Thymus (tissue), 11 donors: Measurements from ENCODE around the gene CPED1. TPM values are rescaled to one million over a fixed set of nuclear protein-coding genes. Genes with fewer than 3 reads are reported as not detected.
"Not testable (repeated sequence)": the region's sequence is repeated elsewhere in the genome, so short reads cannot be mapped to it uniquely, and the experiment has no call there.

Experiments
- DNase-seq, 9 donors: peaks; one replicate each; pipeline ENCODE4 v3.0.0-alpha.2; 2013; ENCODE audit warnings: low spot score in 9 of 9, low read depth in 6 of 9, missing footprints in 1 of 9
- H3K27ac ChIP-seq, 2 donors: one replicate each; pipeline ENCODE4 v1.5.1; 2013; ENCODE audit warnings: control low read depth in 1 of 2, low read depth in 1 of 2, low read length in 1 of 2, mild to moderate bottlenecking in 1 of 2, moderate library complexity in 1 of 2
- H3K27me3 ChIP-seq, 2 donors: one replicate each; pipeline ENCODE4 v1.5.1; 2013; ENCODE audit warnings: low read length in 1 of 2; ENCODE audit not compliant: control insufficient read depth in 2 of 2, insufficient read depth in 1 of 2
- H3K36me3 ChIP-seq, 2 donors: one replicate each; pipeline ENCODE4 v1.5.1; 2013; ENCODE audit warnings: low read length in 1 of 2, mild to moderate bottlenecking in 1 of 2, moderate library complexity in 1 of 2; ENCODE audit not compliant: control insufficient read depth in 2 of 2, insufficient read depth in 2 of 2
- H3K4me1 ChIP-seq, 2 donors: one replicate each; pipeline ENCODE4 v1.5.1; 2013; ENCODE audit warnings: low read length in 2 of 2; ENCODE audit not compliant: control insufficient read depth in 2 of 2, insufficient read depth in 2 of 2
- H3K4me3 ChIP-seq, 2 donors: one replicate each; pipeline ENCODE4 v1.5.1; 2013; ENCODE audit warnings: low read length in 2 of 2, control low read depth in 1 of 2, mild to moderate bottlenecking in 1 of 2
- H3K9me3 ChIP-seq, 2 donors: one replicate each; pipeline ENCODE4 v1.5.1; 2013; ENCODE audit warnings: low read length in 1 of 2, mild to moderate bottlenecking in 1 of 2; ENCODE audit not compliant: control insufficient read depth in 2 of 2, insufficient read depth in 1 of 2
- WGBS: extraction: QIAGEN DNeasy Blood & Tissue Kit; methylation state at CpG from one replicate; pipeline ENCODE4 v1.1.7; 2013; 5-methylcytosine and 5-hydroxymethylcytosine counted together
- polyA plus RNA-seq: library from polyadenylated mRNA; stranded (reverse); fragments of 200-250 nt; gene quantifications from one replicate; pipeline ENCODE4 v1.2.3, GENCODE V29; 2013
- total RNA-seq: library from RNA; stranded (reverse); fragments of 120-200 nt; gene quantifications from one replicate; pipeline ENCODE4 v1.2.4, GENCODE V29; 2013
- donor health status: healthy.

CPED1 gene
- total and polyA plus RNA-seq, 2 donors, result 1.9 to 2.2 TPM

GRCh38 chr7:121116396-121116795 lies 127.9 kb downstream of the CPED1 start:
- H3K9me3 ChIP-seq, result no peaks in the 10 kb centered on the region

DNA sequence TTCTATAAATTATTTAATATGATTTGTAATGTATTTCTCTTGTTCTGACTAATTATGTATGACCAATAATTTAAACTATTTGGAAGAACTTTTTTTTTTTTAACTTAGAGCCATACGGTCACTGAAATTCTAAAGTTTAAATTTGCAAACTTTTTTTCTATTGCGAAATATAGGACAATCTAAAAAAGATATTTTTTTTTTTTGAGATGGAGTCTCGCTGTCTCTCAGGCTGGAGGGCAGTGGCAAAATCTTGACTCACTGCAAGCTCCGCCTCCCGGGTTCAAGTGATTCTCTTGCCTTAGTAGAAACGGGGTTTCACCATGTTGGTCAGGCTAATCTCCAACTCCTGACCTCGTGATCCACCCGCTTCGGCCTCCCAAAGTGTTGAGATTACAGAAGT lies 130.5 kb downstream of the CPED1 start:
- Histone ChIP-seq H3K36me3 (no peaks in the 10 kb centered on the region), H3K27me3 (no peaks in the 10 kb centered on the region)
- WGBS, result 97% methylated on average over 9 of the region's 9 CpGs

More at GRCh38 chr7:121116396-121116795, 127.9 kb downstream of the CPED1 start:
- no peak for DNase-seq
- Histone ChIP-seq H3K36me3 (no peaks in the 10 kb centered on the region), H3K4me1 (no peaks in the 10 kb centered on the region), H3K4me3 (no peak overlapping the region), H3K27me3 (no peaks in the 10 kb centered on the region), H3K27ac (no peak overlapping the region)
- 97% methylated on average over 1 of the region's 1 CpG for WGBS

GRCh38 chr7:121123032-121123431 lies 134.5 kb downstream of the CPED1 start:
- 95% methylated on average over 2 of the region's 2 CpGs for WGBS
- no peaks in the 10 kb centered on the region for H3K4me1 ChIP-seq
- H3K9me3 ChIP-seq, result no peaks in the 10 kb centered on the region
- H3K27ac ChIP-seq, result no peak overlapping the region
- no peak for DNase-seq
- no peak overlapping the region for H3K4me3 ChIP-seq
- no peaks in the 10 kb centered on the region for H3K27me3 ChIP-seq
- H3K36me3 ChIP-seq, result no peaks in the 10 kb centered on the region

More for the DNA sequence above, 130.5 kb downstream of the CPED1 start:
- no peaks in the 10 kb centered on the region for H3K4me1 ChIP-seq
- no peak overlapping the region for H3K4me3 ChIP-seq
- H3K9me3 ChIP-seq, result no peaks in the 10 kb centered on the region
- no peak for DNase-seq
- H3K27ac ChIP-seq, result no peak overlapping the region

- H3K36me3 ChIP-seq, H3K9me3 ChIP-seq, DNase-seq, H3K4me3 ChIP-seq, H3K4me1 ChIP-seq, H3K27me3 ChIP-seq, H3K27ac ChIP-seq: not testable (repeated sequence)
- WGBS, result 93% methylated on average over 1 of the region's 1 CpG
Observed at GRCh38 chr7:121125454-121125853, 136.9 kb downstream of the CPED1 start.

- H3K36me3 ChIP-seq, result no peaks in the 10 kb centered on the region
- 96% methylated on average over 1 of the region's 1 CpG for WGBS
- no peak overlapping the region for H3K4me3 ChIP-seq
- no peak for DNase-seq
- H3K27ac ChIP-seq, result no peak overlapping the region
- no peaks in the 10 kb centered on the region for H3K27me3 ChIP-seq
- no peaks in the 10 kb centered on the region for H3K4me1 ChIP-seq
- H3K9me3 ChIP-seq, result no peaks in the 10 kb centered on the region
Observed at GRCh38 chr7:121126201-121126600, 137.7 kb downstream of the CPED1 start.

- 88% methylated on average over 3 of the region's 3 CpGs for WGBS
- Histone ChIP-seq H3K27me3 (no peaks in the 10 kb centered on the region), H3K36me3 (no peaks in the 10 kb centered on the region), H3K4me1 (no peaks in the 10 kb centered on the region), H3K27ac (no peak overlapping the region), H3K4me3 (no peak overlapping the region), H3K9me3 (no peaks in the 10 kb centered on the region)
- DNase-seq, result peak in 1 of 9 donors; percentile 6
Observed at GRCh38 chr7:121126801-121127534, 138.5 kb downstream of the CPED1 start.

DNA sequence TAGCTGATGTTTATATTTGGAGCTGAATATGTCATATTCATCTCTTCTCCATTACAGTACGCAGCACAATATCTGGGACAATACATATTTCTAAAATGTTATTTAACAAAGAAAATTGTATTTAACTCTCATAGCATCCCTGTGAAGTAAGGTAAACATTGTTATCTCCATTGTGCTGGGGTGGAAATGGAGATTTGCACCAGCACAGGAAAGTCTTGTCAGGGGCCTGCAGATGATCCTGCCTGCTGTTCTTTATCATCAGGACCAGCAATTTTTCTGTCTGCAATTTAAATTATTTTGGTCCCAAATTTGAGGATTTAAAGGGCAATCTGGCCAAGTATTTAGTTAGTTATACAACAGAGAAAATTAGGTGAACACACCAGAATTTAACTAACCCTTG lies 144.4 kb downstream of the CPED1 start:
- Histone ChIP-seq H3K27me3 (no peaks in the 10 kb centered on the region), H3K4me3 (no peak overlapping the region), H3K36me3 (no peaks in the 10 kb centered on the region), H3K27ac (no peak overlapping the region), H3K4me1 (no peaks in the 10 kb centered on the region), H3K9me3 (no peaks in the 10 kb centered on the region)
- 0% methylated on average over 1 of the region's 1 CpG for WGBS
- no peak for DNase-seq

DNA sequence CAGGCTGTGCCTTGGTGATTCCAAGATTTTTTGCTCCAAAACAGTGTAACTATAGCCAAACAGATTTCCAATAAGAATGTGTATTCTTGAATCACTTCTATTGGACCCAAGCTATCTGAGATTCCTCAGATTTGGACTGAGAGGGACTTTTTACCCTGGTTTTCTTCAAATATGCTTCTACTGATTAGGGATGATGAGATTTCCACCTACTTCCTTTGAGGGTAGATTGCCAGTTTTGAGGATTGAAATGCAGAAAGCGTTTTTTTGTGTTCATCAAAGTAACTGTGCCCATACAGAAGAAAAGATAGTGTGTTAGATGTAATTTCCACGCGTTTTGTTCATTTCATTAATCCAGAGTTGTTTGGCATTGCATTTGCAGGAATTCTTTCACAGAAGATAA lies 144.9 kb downstream of the CPED1 start:
- Histone ChIP-seq H3K4me3 (no peak overlapping the region), H3K36me3 (no peaks in the 10 kb centered on the region), H3K9me3 (no peaks in the 10 kb centered on the region), H3K4me1 (no peaks in the 10 kb centered on the region), H3K27ac (no peak overlapping the region), H3K27me3 (no peaks in the 10 kb centered on the region)
- 94% methylated on average over 3 of the region's 3 CpGs for WGBS
- no peak for DNase-seq

DNA sequence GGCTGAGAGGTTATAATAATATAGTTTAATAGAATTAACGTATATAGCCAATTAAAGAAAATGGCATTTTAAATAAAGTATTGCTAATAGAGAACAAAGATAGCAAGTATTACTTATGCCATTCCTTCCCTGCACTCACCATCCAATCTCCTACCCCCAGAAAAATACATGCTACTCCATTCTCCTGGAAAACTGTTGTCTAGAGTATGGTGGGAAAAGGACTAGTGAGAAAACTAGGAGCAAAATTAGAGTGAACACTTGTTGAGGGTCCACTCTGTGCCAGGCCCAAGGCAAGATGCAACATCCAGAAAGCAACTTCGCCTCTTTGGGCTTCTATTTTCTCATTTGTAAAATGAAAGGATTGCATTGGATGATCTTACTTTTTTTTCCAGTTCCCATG lies 149.1 kb downstream of the CPED1 start:
- 96% methylated on average over 2 of the region's 2 CpGs for WGBS

More for the DNA sequence above, 149.1 kb downstream of the CPED1 start:
- DNase-seq, result no peak
- no peak overlapping the region for H3K4me3 ChIP-seq
- H3K27ac ChIP-seq, result no peak overlapping the region
- no peaks in the 10 kb centered on the region for H3K27me3 ChIP-seq
- no peaks in the 10 kb centered on the region for H3K9me3 ChIP-seq
- H3K36me3 ChIP-seq, result no peaks in the 10 kb centered on the region
- H3K4me1 ChIP-seq, result peaks cover 2 to 9% of the 10 kb centered on the region in 2 donors
